Measurements from ENCODE around the gene TRIM63. TPM values are rescaled to one million over a fixed set of nuclear protein-coding genes. Genes with fewer than 3 reads are reported as not detected.

TRIM63 gene
- total and polyA plus RNA-seq, 2 of the 8 experiments (the other 6 are each of a cell fraction or from before 2014, with no cell fraction given): not detected

DNA sequence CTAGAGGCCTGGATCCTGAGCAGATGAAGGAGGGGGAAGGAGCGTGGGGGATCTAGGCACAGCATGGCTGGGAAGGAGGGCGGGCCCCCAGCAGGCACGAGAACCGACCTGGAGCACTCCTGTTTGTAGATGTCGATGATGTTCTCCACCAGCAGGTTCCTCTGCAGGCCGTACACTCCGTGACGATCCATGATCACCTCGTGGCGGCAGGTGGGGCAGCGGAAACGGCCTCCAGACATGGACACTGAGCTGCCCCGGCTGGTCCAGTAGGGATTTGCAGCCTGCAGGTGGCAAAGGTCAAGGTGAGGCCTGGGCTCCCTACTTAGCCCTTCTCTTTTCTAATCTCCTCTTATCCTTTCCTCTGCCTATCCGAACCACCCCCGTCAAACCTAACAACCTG lies 1.3 kb downstream of the TRIM63 start (continued):
- TF ChIP-seq, protein P1, sequence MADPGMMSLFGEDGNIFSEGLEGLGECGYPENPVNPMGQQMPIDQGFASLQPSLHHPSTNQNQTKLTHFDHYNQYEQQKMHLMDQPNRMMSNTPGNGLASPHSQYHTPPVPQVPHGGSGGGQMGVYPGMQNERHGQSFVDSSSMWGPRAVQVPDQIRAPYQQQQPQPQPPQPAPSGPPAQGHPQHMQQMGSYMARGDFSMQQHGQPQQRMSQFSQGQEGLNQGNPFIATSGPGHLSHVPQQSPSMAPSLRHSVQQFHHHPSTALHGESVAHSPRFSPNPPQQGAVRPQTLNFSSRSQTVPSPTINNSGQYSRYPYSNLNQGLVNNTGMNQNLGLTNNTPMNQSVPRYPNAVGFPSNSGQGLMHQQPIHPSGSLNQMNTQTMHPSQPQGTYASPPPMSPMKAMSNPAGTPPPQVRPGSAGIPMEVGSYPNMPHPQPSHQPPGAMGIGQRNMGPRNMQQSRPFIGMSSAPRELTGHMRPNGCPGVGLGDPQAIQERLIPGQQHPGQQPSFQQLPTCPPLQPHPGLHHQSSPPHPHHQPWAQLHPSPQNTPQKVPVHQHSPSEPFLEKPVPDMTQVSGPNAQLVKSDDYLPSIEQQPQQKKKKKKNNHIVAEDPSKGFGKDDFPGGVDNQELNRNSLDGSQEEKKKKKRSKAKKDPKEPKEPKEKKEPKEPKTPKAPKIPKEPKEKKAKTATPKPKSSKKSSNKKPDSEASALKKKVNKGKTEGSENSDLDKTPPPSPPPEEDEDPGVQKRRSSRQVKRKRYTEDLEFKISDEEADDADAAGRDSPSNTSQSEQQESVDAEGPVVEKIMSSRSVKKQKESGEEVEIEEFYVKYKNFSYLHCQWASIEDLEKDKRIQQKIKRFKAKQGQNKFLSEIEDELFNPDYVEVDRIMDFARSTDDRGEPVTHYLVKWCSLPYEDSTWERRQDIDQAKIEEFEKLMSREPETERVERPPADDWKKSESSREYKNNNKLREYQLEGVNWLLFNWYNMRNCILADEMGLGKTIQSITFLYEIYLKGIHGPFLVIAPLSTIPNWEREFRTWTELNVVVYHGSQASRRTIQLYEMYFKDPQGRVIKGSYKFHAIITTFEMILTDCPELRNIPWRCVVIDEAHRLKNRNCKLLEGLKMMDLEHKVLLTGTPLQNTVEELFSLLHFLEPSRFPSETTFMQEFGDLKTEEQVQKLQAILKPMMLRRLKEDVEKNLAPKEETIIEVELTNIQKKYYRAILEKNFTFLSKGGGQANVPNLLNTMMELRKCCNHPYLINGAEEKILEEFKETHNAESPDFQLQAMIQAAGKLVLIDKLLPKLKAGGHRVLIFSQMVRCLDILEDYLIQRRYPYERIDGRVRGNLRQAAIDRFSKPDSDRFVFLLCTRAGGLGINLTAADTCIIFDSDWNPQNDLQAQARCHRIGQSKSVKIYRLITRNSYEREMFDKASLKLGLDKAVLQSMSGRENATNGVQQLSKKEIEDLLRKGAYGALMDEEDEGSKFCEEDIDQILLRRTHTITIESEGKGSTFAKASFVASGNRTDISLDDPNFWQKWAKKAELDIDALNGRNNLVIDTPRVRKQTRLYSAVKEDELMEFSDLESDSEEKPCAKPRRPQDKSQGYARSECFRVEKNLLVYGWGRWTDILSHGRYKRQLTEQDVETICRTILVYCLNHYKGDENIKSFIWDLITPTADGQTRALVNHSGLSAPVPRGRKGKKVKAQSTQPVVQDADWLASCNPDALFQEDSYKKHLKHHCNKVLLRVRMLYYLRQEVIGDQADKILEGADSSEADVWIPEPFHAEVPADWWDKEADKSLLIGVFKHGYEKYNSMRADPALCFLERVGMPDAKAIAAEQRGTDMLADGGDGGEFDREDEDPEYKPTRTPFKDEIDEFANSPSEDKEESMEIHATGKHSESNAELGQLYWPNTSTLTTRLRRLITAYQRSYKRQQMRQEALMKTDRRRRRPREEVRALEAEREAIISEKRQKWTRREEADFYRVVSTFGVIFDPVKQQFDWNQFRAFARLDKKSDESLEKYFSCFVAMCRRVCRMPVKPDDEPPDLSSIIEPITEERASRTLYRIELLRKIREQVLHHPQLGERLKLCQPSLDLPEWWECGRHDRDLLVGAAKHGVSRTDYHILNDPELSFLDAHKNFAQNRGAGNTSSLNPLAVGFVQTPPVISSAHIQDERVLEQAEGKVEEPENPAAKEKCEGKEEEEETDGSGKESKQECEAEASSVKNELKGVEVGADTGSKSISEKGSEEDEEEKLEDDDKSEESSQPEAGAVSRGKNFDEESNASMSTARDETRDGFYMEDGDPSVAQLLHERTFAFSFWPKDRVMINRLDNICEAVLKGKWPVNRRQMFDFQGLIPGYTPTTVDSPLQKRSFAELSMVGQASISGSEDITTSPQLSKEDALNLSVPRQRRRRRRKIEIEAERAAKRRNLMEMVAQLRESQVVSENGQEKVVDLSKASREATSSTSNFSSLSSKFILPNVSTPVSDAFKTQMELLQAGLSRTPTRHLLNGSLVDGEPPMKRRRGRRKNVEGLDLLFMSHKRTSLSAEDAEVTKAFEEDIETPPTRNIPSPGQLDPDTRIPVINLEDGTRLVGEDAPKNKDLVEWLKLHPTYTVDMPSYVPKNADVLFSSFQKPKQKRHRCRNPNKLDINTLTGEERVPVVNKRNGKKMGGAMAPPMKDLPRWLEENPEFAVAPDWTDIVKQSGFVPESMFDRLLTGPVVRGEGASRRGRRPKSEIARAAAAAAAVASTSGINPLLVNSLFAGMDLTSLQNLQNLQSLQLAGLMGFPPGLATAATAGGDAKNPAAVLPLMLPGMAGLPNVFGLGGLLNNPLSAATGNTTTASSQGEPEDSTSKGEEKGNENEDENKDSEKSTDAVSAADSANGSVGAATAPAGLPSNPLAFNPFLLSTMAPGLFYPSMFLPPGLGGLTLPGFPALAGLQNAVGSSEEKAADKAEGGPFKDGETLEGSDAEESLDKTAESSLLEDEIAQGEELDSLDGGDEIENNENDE (IDR thresholded peaks at IDR 0.05; ENCODE audit: insufficient replicate concordance, low read length): no peak

Data from H1 (cell line).